Activated CD8-positive, alpha-beta memory T cell treated with anti-CD3 and anti-CD28 coated beads, Interleukin-2, amount 50 U/mL, for 4 hours (primary cell): ENCODE results near the gene HOMER2.
"Not testable (repeated sequence)": the region's sequence is repeated elsewhere in the genome, so short reads cannot be mapped to it uniquely, and the experiment has no call there.

ENCODE experiments used
- DNase-seq: peaks from one replicate; pipeline ENCODE4 v3.0.0-alpha.2; 2020

HOMER2 gene

DNA sequence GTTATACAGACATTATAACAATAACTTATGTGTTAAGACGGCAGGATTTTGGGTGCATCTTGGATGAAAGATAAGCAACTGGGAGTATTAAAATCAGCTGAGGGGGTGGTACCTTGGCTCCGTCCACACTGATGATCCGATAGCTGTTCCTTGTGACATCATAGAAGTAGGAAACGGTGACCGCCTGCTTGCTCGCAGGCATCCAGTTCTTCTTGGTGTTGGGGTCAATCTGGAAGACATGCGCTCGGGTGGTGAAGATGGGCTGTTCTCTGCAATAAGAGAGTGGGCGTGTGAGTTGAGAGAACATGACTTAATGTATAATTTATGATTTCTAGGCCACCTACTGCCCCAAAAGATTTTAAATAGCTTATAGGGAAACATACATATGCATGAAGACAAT is 59.9 kb downstream of the HOMER2 start:
- no peak for DNase-seq

DNA sequence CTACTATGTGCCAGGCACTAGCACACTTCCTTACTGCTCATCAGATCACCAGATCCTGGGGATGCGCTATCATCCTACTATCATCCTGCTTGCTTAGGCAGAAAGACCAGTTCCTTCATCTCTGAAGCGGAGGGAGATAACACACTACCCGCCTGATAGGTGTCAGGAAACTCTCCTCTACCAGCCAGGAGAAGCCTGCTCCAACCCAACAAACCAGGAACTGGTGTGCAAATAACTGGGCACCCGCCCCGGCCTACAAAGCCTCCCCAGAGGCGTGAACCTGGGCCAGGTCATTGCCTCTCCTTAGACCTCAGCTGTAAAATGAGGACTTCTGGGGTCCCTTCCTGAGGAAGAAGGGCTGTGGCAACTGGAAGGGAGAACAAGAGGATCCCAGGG is 61.5 kb downstream of the HOMER2 start:
- DNase-seq, result no peak

DNA sequence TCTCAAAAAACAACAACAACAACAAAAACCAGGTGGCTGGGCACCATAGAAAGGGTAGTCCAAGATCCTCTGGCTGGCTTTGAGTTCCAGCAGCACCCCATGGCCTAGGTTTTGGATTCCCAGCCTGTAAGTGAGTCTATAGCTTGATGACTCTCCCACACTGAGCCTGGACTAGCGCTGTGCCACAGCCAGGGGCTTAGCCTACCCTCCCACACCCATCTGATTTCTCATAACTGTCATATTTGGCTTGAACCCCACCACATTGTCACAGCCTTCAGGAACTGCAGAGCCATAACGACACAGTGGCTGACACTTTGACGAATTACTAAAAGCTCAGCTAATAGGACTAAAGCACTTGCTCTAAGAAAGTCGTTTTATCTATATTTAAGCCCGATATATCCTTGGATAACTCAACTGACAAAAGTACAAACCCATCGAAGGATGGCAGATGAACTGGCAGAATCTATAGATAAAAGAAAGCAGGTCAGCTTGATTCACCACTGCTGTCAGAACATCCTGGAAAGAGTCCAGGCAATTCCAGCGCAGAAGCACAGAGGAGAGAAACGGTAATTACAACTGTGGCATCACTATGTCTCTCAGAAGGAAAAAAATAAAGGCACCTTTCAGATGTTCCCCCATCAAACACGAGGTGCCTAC is 62.1 kb downstream of the HOMER2 start:
- no peak for DNase-seq

DNA sequence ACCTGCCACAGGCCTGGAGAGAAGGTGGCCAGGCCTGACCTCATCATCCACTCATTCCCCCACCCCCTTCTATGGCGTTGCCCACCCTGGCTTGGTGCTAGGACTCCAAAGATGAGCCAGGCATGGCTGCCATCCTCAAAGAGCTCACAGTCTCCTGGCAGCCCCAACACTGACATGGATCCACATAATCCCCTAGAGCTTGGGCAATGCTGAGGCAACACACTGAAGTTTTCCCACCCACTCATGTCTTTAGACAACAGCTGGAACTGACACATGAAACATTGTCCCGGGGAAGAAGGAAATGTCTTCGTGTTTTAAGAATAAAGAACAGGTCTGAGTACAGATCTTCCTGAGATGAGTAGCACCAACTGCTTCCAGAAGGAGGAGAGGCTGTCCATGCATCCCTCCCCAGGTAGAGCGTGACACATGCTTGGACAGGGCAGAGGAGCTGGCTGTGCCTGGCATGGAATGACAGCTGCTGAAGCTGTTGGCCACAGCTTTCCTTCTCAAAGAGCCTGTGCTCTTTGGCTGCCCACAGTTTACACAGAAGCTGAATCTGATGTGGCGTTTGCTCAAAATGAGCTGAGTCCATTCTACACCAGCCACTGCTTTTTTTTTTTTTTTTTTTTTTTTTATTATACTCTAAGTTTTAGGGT is 70.1 kb downstream of the HOMER2 start:
- DNase-seq, result no peak

DNA sequence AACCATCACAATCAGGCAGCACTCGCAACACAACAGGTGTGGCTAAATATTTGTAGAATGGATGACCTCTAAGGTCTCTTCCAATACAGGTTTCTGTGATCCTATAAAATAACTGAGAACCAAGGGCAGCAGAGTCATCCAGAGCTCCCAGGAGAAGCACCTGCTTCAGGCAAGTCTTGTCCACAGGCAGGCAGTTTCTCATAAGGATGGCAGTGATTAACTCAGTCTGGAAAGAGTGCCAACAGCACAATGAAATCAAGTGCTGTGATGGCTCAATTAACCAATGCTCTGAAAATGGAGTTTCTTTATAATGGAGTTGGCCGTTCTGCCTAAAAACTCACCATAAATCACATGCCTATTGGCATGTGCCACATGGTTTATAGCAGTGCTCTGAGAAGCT is 70.8 kb downstream of the HOMER2 start:
- no peak for DNase-seq

DNA sequence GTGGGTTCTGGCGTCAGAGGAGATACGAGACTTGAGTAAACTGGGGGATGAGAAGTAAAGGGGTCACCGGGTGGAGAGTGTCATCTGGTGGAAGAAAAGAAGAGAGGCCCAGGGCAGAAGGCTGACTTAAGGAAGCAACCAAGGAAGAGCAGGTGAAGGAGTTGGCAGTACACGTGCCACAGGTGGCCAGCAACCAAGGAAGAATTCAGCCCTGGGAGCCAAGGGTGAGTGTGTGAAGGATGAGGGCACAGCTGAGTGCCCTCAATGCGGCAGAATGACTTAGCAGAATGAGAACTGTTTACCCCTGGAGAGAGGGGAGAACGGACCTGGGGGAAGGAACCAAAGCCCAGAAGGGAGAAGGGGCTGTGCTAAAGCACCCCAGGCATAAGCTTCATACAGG is 71.8 kb downstream of the HOMER2 start:
- no peak for DNase-seq

DNA sequence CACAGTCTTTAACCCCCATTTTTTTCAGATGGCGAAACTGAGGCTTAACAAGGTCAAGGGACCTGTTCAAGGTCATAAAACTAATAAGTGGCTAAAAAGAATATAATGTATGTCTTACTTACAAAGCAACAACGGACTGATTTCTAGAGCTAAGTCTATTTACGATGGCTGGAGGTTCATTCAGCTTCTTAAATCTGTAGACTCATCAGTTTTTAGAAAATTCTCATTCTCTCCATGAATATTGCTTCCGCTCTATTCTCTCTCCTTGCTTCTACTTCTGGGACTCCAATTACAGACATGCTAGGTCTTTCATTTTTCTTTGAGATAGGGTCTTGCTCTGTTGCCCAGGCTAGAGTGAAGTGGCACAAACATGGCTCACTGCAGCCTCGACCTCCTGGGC is 74.2 kb downstream of the HOMER2 start:
- no peak for DNase-seq

DNA sequence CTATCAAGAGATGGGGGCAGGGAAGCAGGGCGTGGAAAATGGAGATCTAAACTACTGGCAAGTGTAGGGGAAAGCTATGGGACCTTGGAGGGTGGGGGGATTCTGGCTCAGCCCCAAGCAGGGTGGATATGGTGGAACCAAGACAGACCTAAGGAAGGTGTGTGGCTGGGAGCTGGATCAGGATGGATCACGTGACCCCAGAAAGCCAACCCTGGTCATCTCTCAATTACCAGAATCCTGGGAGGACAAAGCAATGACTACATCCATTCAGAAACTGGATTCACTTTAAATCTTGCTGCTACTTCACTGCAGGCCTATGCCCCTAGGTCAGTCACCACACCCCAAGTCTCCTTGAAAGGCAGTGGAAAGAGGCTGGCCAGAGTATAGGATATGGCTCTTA is 74.7 kb downstream of the HOMER2 start:
- no peak for DNase-seq

DNA sequence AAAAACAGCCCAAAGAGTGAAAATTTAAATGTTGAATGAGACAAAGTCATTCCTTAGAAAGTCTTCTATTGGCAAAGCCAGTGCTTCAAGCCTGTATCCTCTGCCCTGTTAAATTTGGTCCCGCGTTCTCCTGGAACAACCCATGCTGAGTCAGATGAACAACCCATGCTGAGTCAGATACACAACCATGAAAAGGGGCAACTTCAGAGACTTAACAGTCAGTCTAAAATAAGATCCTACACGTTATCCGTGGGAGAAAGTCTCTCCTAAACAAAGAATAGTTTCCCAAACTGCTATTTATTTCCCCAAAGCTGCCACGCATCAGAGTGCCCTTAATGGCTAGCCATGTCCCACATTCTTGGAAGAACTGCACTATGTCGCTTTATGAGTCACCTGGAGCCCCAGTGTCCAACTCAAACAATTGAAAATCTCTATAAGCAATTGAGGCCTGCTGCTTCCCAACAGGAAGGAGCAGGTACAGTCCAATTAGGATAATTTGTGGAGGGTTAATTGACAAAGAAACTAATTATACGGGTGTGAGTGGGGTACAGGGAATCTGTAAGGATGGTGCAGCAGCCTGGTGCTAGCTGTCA is 77.0 kb downstream of the HOMER2 start:
- no peak for DNase-seq

DNA sequence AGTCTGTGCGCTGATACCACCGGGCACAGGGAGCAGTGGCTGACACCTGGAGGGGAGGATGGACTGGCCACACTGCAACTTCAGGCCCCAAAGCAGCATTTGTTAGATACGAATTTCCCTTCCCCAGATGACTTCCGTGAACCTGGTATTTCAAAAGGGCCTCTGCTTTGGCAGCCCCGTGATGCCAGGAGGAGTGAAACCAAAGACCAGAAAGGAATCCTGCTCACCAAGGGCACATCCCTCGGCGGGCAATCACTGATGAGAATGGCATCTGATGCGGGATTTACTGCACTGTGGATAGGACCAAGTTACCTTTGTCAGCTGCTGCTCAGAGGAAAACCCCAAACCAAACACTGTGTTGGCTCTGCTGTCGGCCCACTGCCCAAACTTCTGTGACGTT is 77.6 kb downstream of the HOMER2 start:
- DNase-seq, result no peak

DNA sequence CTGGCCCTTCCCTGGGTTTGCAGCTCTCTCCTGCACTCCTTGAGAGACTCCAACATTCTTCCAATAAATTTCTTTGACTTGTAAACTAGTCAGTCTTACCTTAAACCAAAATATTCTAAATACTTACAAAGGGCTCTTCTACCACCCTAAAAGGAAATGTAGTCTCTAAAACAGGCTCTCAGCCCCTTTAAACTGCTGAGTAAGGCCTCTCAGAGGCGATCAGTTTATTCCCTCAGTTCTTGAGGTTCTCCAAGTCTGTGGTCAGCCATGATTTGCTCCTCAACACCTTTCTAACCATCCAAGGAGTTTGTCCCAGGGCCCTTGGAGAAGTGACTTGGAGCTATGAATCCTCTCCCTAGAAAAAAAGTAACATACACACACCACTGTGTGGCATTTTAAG is 78.3 kb downstream of the HOMER2 start:
- DNase-seq, result no peak

DNA sequence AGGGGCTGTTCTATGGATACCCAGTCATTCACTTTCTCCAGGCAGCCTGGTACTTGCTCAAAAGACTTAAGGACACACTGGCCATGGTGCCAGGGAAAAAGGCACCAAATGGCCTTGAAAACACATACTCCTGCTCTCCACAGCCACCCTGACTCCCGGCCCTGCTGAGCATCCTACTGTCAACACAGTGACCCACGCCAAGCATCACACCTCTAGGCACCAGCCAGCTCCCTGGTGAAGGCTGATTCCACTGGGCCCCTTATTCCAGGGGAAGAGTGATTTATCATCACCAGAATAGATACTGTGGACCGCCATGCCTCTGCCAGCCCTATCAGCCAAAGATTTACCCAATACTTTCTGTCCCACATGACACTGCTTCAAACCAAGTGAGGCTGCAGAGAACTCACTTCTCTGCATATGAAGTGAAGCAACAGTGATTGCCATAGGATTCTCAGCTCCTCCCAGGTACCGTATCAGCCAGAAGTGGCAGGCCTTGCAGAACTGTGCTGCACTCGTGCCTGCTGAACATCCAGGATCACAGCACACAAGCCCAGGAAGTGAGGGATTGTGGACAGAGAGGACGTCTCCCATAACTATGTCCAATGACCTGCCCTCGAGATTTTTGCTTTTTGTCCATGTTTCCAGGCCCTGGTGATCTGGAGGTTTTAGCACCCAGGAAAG is 79.4 kb downstream of the HOMER2 start:
- no peak for DNase-seq

DNA sequence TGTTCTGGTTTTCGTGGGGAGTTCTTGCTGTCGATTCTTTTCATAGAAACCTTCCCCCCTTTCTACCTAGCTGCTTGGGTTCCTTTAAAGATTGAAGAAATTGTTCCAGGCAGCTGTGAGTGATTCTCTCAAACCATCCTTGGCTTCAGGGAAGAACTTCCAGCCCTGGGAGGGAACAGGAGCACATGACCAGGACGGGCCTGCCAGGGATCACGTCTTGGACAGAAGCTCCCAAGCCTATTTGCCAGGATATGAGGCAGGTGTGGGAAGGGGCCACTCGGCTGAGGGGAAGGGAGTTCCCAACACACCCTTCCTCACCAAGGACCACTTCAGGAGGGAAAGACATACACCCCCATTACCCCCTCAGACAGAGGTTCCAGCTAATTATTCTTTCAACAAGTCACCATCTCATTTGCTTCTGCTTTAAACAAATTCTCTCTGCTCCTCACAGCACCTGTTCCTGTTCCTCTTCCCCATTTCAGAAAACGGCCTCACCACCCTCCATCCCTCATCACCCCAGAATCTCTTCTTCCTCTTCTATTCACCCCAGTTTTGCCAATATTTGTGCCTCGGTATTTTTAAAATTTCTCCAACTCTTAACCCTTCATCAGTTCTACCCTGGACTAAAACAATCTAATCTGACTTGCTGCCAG is 80.6 kb downstream of the HOMER2 start:
- no peak for DNase-seq

DNA sequence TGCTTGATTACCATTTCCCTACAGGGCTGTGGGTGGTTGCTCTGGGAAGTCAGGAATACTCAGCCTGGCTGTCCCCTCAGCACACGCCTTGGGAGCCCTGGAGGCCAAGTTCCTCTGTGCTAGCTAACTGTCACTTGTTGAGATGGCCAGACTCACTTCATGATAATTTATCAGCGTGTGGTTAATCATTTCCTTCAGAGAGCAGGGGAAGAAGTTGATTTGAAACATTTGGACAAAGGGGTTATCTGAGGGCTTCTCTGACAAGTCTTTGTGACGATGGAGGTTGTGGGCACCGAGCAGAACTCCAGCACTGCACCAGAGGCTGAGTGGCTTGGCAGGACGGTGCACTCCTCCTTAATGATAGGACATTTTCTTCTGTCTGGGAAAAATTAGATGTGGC is 81.2 kb downstream of the HOMER2 start:
- DNase-seq, result no peak

DNA sequence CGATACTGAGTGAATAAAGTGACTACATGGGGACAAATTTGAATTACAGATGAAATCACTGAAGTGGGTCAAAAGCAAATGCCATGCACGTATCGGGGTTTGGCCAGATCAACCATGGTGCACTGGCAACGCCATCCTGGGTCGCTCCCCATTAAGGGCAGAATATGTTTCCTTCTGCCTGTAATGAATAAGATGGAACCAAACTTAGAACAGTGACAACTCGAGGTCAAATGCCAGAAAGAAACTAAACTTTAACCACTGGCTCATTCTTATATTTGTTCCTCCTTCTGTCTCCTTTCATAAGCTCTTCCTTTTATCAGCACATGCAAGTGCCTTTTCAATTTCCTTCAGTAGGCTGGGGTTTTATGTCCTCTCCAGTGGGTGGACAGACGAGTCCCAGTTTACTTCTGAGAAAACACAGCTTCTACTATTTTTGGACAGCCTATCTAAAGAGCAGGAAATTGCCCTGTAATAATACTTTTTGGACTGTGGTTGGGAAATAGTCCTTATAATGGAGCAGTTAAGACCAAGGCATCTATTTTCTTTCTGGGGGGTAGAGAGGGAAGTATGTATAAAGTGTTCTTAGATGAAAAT is 81.7 kb downstream of the HOMER2 start:
- no peak for DNase-seq

DNA sequence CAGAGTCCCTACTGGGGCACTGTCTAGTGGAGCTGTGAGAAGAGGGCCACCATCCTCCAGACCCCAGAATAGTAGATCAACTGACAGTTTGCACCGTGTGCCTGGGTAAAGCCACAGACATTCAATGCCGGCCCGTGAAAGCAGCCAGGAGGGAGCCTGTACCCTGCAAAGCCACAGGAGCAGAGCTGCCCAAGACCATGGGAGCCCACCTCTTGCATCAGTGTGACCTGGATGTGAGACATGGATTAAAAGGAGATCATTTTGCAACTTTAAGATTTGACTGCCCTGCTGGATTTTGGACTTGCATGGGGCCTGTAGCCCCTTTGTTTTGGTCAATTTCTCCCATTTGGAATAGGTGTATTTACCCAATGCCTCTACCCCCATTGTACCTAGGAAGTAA is 86.5 kb downstream of the HOMER2 start:
- not testable (repeated sequence) for DNase-seq

DNA sequence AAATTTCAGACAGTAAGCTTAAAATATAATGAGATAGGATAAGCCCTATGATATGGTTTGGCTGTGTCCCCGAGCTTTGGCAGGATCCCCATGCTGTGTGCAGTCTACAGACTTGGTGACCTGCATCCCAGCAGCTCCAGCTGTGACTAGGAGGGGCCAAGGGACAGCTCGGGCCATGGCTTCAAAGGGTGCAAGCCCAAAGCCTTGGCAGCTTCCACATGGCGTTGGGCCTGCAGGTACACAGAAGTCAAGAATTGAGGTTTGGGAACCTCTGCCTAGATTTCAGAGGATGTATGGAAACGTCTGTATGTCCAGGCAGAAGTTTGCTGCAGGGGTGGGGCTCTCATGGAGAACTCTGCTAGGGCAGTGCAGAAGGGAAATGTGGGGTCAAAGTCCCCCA is 86.9 kb downstream of the HOMER2 start:
- DNase-seq, result not testable (repeated sequence)

DNA sequence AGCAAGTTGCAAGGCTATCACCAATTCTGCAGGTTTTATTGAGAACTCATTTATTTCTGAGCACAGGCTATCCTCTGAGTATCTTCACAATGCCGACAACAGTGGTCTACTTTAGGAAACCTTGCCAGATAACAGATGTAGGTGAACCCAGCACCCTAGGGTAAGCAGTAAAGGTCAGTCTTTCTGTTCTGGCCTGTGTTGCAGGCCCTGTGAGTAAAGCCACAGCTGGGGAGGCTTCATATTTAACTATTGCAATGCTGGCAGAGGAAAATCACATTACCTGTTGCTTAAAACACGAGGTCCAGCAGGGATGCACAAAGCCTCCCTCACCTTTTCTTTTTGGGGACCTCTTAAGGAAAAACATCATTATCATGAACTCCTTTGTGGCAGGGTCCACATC is 87.6 kb downstream of the HOMER2 start:
- DNase-seq, result no peak

DNA sequence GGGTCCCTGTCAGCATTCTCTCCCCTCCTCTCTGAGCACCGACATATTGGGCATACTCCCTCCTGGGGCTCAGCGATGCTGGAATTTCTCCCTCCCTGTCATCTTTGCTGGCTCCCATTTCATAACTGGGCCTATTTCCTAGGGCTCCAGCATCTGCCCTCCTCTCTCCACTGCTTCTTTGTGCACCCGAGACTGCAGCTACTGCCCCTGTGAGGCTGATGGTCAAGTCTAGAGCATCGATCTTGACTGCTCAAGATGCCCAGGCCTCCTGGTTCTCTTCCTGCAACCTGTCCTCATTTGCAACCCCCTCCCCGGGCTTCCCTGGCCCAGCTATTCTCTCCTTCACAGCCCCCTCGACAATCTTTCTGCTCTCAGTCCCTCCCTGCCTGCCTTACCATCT is 89.6 kb downstream of the HOMER2 start:
- DNase-seq, result no peak

DNA sequence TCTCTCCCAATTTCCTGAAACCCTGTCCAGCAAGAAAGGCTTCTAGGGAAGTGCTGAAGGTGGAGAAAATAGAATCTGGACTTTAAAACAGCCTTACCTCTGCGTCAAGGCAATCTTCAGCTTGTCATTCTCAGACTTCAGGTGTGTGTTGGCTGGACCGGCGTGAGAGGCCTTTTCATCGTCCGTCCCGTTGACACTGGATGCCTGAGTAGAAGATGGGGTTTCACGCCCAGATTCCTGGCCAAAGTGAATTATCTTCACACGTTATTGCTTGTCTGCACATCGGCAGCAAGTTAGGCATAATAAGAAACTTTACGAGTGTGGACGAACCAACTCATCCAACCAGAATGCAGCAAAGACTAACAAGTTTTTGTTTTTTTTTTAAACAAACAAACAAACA is 93.6 kb downstream of the HOMER2 start:
- DNase-seq, result no peak

DNA sequence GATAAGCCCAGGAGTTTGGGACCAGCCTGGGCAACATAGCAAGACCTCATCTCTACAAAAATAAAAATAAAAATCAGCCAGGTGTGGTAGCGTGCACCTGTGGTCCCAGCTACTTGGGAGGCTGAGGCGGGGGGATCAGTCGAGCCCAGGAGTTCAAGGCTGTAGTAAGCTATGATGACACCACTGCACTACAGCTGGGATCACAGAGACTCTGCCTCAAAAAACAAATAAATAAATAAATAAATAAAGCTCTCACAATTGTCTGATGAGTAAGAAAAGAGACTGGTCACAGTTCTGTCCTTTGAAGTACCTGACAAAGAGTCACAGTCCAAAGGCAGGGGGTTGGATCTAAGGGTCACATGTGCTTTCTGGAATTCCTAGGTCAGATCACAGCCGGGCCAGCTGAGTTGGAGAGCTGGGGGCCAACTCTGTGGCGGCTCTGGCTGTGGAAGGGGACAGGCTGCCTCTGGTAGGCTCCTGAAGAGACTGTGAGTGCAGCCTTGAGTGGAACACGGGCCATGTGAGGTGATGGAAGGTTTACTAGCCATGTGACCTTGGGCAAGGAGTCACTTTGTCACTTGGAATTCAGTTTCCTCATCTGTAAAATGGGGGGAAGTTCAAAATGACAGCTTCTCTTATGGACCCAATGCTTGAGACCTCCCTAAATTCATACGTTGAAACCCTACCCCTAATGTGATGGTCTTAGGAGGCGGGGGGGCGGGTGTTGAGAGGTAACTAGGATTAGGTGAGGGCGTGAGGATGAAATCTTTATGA is 95.9 kb downstream of the HOMER2 start:
- DNase-seq, result no peak
